ENCODE results near the gene HABP2. TPM values are rescaled to one million over a fixed set of nuclear protein-coding genes. Genes with fewer than 3 reads are reported as not detected.

Gene HABP2
- total RNA-seq, result not detected

- Mint-ChIP-seq H3K36me3 (no peaks in the 10 kb centered on the region), H3K27me3 (peaks cover 19% of the 10 kb centered on the region), H3K27ac (no peak within 1 kb of the TSS), H3K9me3 (no peaks in the 10 kb centered on the region), H3K4me1 (peaks cover 3% of the 10 kb centered on the region), H3K4me3 (no peak within 1 kb of the TSS)
- DNase-seq, result no peak
Observed at GRCh38 chr10:113552701-113553100, at the start of gene HABP2. HABP2 (plus strand) TSS chr10:113553053; CDS start chr10:113553122, 69 bp downstream.

GRCh38 chr10:113503930-113504329, 48.9 kb upstream of the HABP2 start:
- no peak for DNase-seq
- Mint-ChIP-seq H3K4me3 (no peak overlapping the region), H3K4me1 (no peaks in the 10 kb centered on the region), H3K36me3 (no peaks in the 10 kb centered on the region), H3K9me3 (peaks cover 2% of the 10 kb centered on the region), H3K27ac (no peak overlapping the region), H3K27me3 (peaks cover 13% of the 10 kb centered on the region)

- H3K36me3 Mint-ChIP-seq, result no peaks in the 10 kb centered on the region
Observed at GRCh38 chr10:113504423-113504822, 48.4 kb upstream of the HABP2 start.

GRCh38 chr10:113506476-113506875, 46.4 kb upstream of the HABP2 start:
- Mint-ChIP-seq H3K36me3 (no peaks in the 10 kb centered on the region), H3K4me1 (no peaks in the 10 kb centered on the region), H3K4me3 (no peak overlapping the region), H3K27ac (no peak overlapping the region), H3K27me3 (peaks cover 13% of the 10 kb centered on the region), H3K9me3 (peaks cover 6% of the 10 kb centered on the region)
- no peak for DNase-seq

More at GRCh38 chr10:113504423-113504822, 48.4 kb upstream of the HABP2 start:
- no peak for DNase-seq
- Mint-ChIP-seq H3K27me3 (peaks cover 13% of the 10 kb centered on the region), H3K4me3 (no peak overlapping the region), H3K27ac (no peak overlapping the region), H3K9me3 (peaks cover 2% of the 10 kb centered on the region), H3K4me1 (no peaks in the 10 kb centered on the region)

- Mint-ChIP-seq H3K4me3 (no peak overlapping the region), H3K27me3 (peaks cover 10% of the 10 kb centered on the region), H3K9me3 (peaks cover 19% of the 10 kb centered on the region), H3K27ac (no peak overlapping the region), H3K36me3 (no peaks in the 10 kb centered on the region), H3K4me1 (no peaks in the 10 kb centered on the region)
- no peak for DNase-seq
Observed at GRCh38 chr10:113511419-113511818, 41.4 kb upstream of the HABP2 start.

- no peaks in the 10 kb centered on the region for H3K4me1 Mint-ChIP-seq
- peaks cover 19% of the 10 kb centered on the region for H3K9me3 Mint-ChIP-seq
- DNase-seq, result no peak
- no peak overlapping the region for H3K4me3 Mint-ChIP-seq
- H3K36me3 Mint-ChIP-seq, result no peaks in the 10 kb centered on the region
- peaks cover 13% of the 10 kb centered on the region for H3K27me3 Mint-ChIP-seq
- H3K27ac Mint-ChIP-seq, result no peak overlapping the region
Observed at GRCh38 chr10:113515161-113515560, 37.7 kb upstream of the HABP2 start.

- peaks cover 13% of the 10 kb centered on the region for H3K27me3 Mint-ChIP-seq
- DNase-seq, result no peak
- no peaks in the 10 kb centered on the region for H3K36me3 Mint-ChIP-seq
- no peaks in the 10 kb centered on the region for H3K4me1 Mint-ChIP-seq
- H3K4me3 Mint-ChIP-seq, result no peak overlapping the region
- H3K9me3 Mint-ChIP-seq, result peaks cover 19% of the 10 kb centered on the region
- no peak overlapping the region for H3K27ac Mint-ChIP-seq
Observed at GRCh38 chr10:113515601-113516000, 37.3 kb upstream of the HABP2 start.

- Mint-ChIP-seq H3K27ac (no peak overlapping the region), H3K4me3 (no peak overlapping the region), H3K27me3 (peaks cover 17% of the 10 kb centered on the region), H3K36me3 (no peaks in the 10 kb centered on the region), H3K9me3 (peaks cover 19% of the 10 kb centered on the region), H3K4me1 (no peaks in the 10 kb centered on the region)
- DNase-seq, result no peak
Observed at GRCh38 chr10:113516061-113516460, 36.8 kb upstream of the HABP2 start.

GRCh38 chr10:113517165-113517900, 35.5 kb upstream of the HABP2 start:
- no peak for DNase-seq
- no peak overlapping the region for H3K27ac Mint-ChIP-seq
- no peak overlapping the region for H3K4me3 Mint-ChIP-seq
- H3K4me1 Mint-ChIP-seq, result no peaks in the 10 kb centered on the region
- no peaks in the 10 kb centered on the region for H3K36me3 Mint-ChIP-seq
- H3K9me3 Mint-ChIP-seq, result peaks cover 8% of the 10 kb centered on the region
- peaks cover 15% of the 10 kb centered on the region for H3K27me3 Mint-ChIP-seq

- H3K27me3 Mint-ChIP-seq, result peaks cover 15% of the 10 kb centered on the region
- no peak overlapping the region for H3K27ac Mint-ChIP-seq
- peaks cover 3% of the 10 kb centered on the region for H3K9me3 Mint-ChIP-seq
- H3K4me1 Mint-ChIP-seq, result no peaks in the 10 kb centered on the region
- DNase-seq, result no peak
- H3K4me3 Mint-ChIP-seq, result no peak overlapping the region
- H3K36me3 Mint-ChIP-seq, result no peaks in the 10 kb centered on the region
Observed at GRCh38 chr10:113517901-113518260, 35.0 kb upstream of the HABP2 start.

- no peaks in the 10 kb centered on the region for H3K36me3 Mint-ChIP-seq
- no peak for DNase-seq
- H3K27ac Mint-ChIP-seq, result no peak overlapping the region
- peaks cover 1% of the 10 kb centered on the region for H3K9me3 Mint-ChIP-seq
- no peaks in the 10 kb centered on the region for H3K4me1 Mint-ChIP-seq
- peaks cover 15% of the 10 kb centered on the region for H3K27me3 Mint-ChIP-seq
- H3K4me3 Mint-ChIP-seq, result no peak overlapping the region
Observed at GRCh38 chr10:113518415-113518814, 34.4 kb upstream of the HABP2 start.

- DNase-seq, result no peak
- H3K4me1 Mint-ChIP-seq, result no peaks in the 10 kb centered on the region
- no peak overlapping the region for H3K4me3 Mint-ChIP-seq
- H3K36me3 Mint-ChIP-seq, result no peaks in the 10 kb centered on the region
- no peak overlapping the region for H3K27ac Mint-ChIP-seq
- no peaks in the 10 kb centered on the region for H3K9me3 Mint-ChIP-seq
- peaks cover 15% of the 10 kb centered on the region for H3K27me3 Mint-ChIP-seq
Observed at GRCh38 chr10:113518816-113519591, 33.8 kb upstream of the HABP2 start.

GRCh38 chr10:113519681-113520115, 33.2 kb upstream of the HABP2 start:
- H3K27ac Mint-ChIP-seq, result no peak overlapping the region
- H3K36me3 Mint-ChIP-seq, result no peaks in the 10 kb centered on the region
- peaks cover 15% of the 10 kb centered on the region for H3K27me3 Mint-ChIP-seq
- H3K9me3 Mint-ChIP-seq, result no peaks in the 10 kb centered on the region
- no peak overlapping the region for H3K4me3 Mint-ChIP-seq
- H3K4me1 Mint-ChIP-seq, result no peaks in the 10 kb centered on the region
- DNase-seq, result no peak

- no peaks in the 10 kb centered on the region for H3K4me1 Mint-ChIP-seq
- no peaks in the 10 kb centered on the region for H3K36me3 Mint-ChIP-seq
- H3K27ac Mint-ChIP-seq, result no peak overlapping the region
- no peak overlapping the region for H3K4me3 Mint-ChIP-seq
- H3K9me3 Mint-ChIP-seq, result no peaks in the 10 kb centered on the region
- DNase-seq, result no peak
- peaks cover 10% of the 10 kb centered on the region for H3K27me3 Mint-ChIP-seq
Observed at GRCh38 chr10:113520261-113520660, 32.6 kb upstream of the HABP2 start.

- Mint-ChIP-seq H3K36me3 (no peaks in the 10 kb centered on the region), H3K9me3 (no peaks in the 10 kb centered on the region), H3K4me3 (no peak overlapping the region), H3K27ac (no peak overlapping the region), H3K4me1 (no peaks in the 10 kb centered on the region), H3K27me3 (peaks cover 9% of the 10 kb centered on the region)
- peak; percentile 24 for DNase-seq
Observed at GRCh38 chr10:113520690-113521474, 32.0 kb upstream of the HABP2 start.

Measured in activated naive CD8-positive, alpha-beta T cell treated with anti-CD3 and anti-CD28 coated beads for 36 hours (primary cell).